K562 (cell line): ENCODE data around the gene LCE3E. TPM values are rescaled to one million over a fixed set of nuclear protein-coding genes. Genes with fewer than 3 reads are reported as not detected.
"Not testable (repeated sequence)": the region's sequence is repeated elsewhere in the genome, so short reads cannot be mapped to it uniquely, and the experiment has no call there.

Source experiments
- ATAC-seq: fragments of 200-7000 bp; cut with Tn5 transposase; 3 replicates; pipeline ENCODE4 v1.9.1; 2020; ENCODE audit warnings: moderate library complexity
- BruUV-seq: library from RNA; stranded (reverse); fragments of 400-500 nt; replicated peaks from 2 replicates; lab custom pipeline; 2021; lab: Mats Ljungman, UMichigan
- CTCF ChIA-PET: fragments of 300-600 bp; formaldehyde crosslinking; extraction: SDS; loops from one replicate; lab custom pipeline; 2021; ENCODE audit warnings: low intra/inter-chr PET ratio; lab: Yijun Ruan, JAX
- POLR2A ChIA-PET: fragments of 300-600, 350-650 bp; sonication (Branson Sonifier 250); formaldehyde crosslinking; extraction: SDS; loops from one replicate; lab custom pipeline; 2021; ENCODE audit warnings: antibody characterized with exemption, inconsistent platforms; lab: Yijun Ruan, JAX
- DNase-seq, 4 experiments: peaks; one replicate each; pipeline versions ENCODE4 v3.0.0 to v3.0.0-alpha.2; 2011 to 2018; ENCODE audit warnings: low spot score in 3 of 4, mixed read lengths in 3 of 4; ENCODE audit errors: extremely low read depth in 1 of 4
- FAIRE-seq: peaks from 2 replicates; lab custom pipeline; 2011; peaks lifted over from hg19 to GRCh38; lab: Jason Lieb, UNC
- H2AFZ ChIP-seq: 2 replicates; pipeline ENCODE4 v1.6.0; 2011; ENCODE audit warnings: low read depth, low read length, control low read depth, inconsistent platforms
- H3K27ac ChIP-seq: fragments of 200-600 bp; 3 replicates; pipeline ENCODE4 v1.8.0; 2011; ENCODE audit warnings: low read depth, mild to moderate bottlenecking, control low read depth, inconsistent platforms, low read length, moderate library complexity, mixed read lengths; ENCODE audit errors: extremely low read depth
- H3K27me3 ChIP-seq, 2 experiments: fragments of 300-600 bp in 1 of 2; 2 replicates in 1 of 2; 3 replicates in 1 of 2; pipeline versions ENCODE4 v1.6.0 to v1.8.0; 2011; ENCODE audit warnings: inconsistent platforms in 2 of 2, low read length in 2 of 2, mild to moderate bottlenecking in 1 of 2, mixed read lengths in 1 of 2, moderate library complexity in 1 of 2; ENCODE audit not compliant: control insufficient read depth in 2 of 2, insufficient read depth in 2 of 2
- H3K36me3 ChIP-seq: fragments of 300-600 bp; 3 replicates; pipeline ENCODE4 v1.8.0; 2011; ENCODE audit warnings: mild to moderate bottlenecking, low read length, inconsistent platforms; ENCODE audit not compliant: control insufficient read depth, insufficient read depth
- H3K4me1 ChIP-seq, 2 experiments: fragments of 200-600 bp in 1 of 2; replicated peaks in 1 of 2; 2 replicates in 1 of 2; 3 replicates in 1 of 2; pipeline versions ENCODE4 v1.5.1 to v1.8.0; 2011; ENCODE audit warnings: inconsistent platforms in 2 of 2, low read length in 2 of 2, mild to moderate bottlenecking in 1 of 2, mixed read lengths in 1 of 2, moderate library complexity in 1 of 2; ENCODE audit not compliant: control insufficient read depth in 2 of 2, insufficient read depth in 2 of 2
- H3K4me2 ChIP-seq: 2 replicates; pipeline ENCODE4 v1.6.1; 2011; ENCODE audit warnings: low read length, control low read depth, inconsistent platforms, mixed read lengths; ENCODE audit not compliant: insufficient read depth
- H3K4me3 ChIP-seq: fragments of 200-600 bp; sonication (generic), shearing (Covaris generic); 2 replicates; pipeline ENCODE4 v1.5.1; 2016; ENCODE audit warnings: control low read depth, inconsistent platforms
- H3K79me2 ChIP-seq: fragments of 200-600 bp; 3 replicates; pipeline ENCODE4 v1.8.0; 2011; ENCODE audit warnings: low read length, inconsistent platforms; ENCODE audit not compliant: control insufficient read depth, insufficient read depth
- H3K9ac ChIP-seq, 2 experiments: 2 replicates each; pipeline versions ENCODE4 v1.6.0 to v1.6.1; 2011; ENCODE audit warnings: low read depth in 2 of 2, low read length in 2 of 2, control low read depth in 1 of 2, inconsistent platforms in 1 of 2, mild to moderate bottlenecking in 1 of 2, mixed read lengths in 1 of 2; ENCODE audit not compliant: insufficient read depth in 1 of 2
- H3K9me1 ChIP-seq: one replicate; pipeline ENCODE4 v1.6.0; 2011; ENCODE audit warnings: inconsistent platforms, mild to moderate bottlenecking, low read length, moderate library complexity; ENCODE audit not compliant: control insufficient read depth, insufficient read depth
- H3K9me3 ChIP-seq: replicated peaks from 2 replicates; pipeline ENCODE4 v1.5.1; 2011; ENCODE audit warnings: low read depth, low read length, inconsistent platforms; ENCODE audit not compliant: control insufficient read depth, insufficient read depth
- H4K20me1 ChIP-seq: replicated peaks from 2 replicates; pipeline ENCODE4 v1.6.1; 2011; ENCODE audit warnings: low read length, inconsistent platforms, mixed read lengths; ENCODE audit not compliant: control insufficient read depth, insufficient read depth
- BCL6 ChIP-seq: fragments of 250-450 bp; sonication (Bioruptor Pico); IDR thresholded peaks from 2 replicates; pipeline ENCODE4 v1.4.0; 2020
- CSDE1 ChIP-seq, 2 experiments: fragments of 450-650 bp; IDR thresholded peaks; 2 replicates each; pipeline ENCODE4 v1.6.1; 2016; ENCODE audit warnings: mild to moderate bottlenecking in 1 of 2
- KDM4B ChIP-seq, 2 experiments: fragments of 450-650 bp in 1 of 2; sonication (generic) in 1 of 2; IDR thresholded peaks; 2 replicates each; pipeline ENCODE4 v1.6.1; 2016 to 2017; ENCODE audit warnings: borderline replicate concordance in 2 of 2, antibody characterized with exemption in 1 of 2, low read depth in 1 of 2, mild to moderate bottlenecking in 1 of 2
- MEIS2 ChIP-seq: fragments of 450-650 bp; IDR thresholded peaks from 2 replicates; pipeline ENCODE4 v1.6.1; 2014; ENCODE audit warnings: mild to moderate bottlenecking; ENCODE audit not compliant: partially characterized antibody
- NUFIP1 ChIP-seq: fragments of 450-650 bp; IDR thresholded peaks from 2 replicates; pipeline ENCODE4 v1.6.1; 2018; ENCODE audit not compliant: partially characterized antibody
- PHF20 ChIP-seq: fragments of 450-650 bp; IDR thresholded peaks from 2 replicates; pipeline ENCODE4 v1.6.1; 2018; ENCODE audit not compliant: partially characterized antibody
- ZBTB7A ChIP-seq: IDR thresholded peaks from 2 replicates; pipeline ENCODE4 v1.6.1; 2011; ENCODE audit warnings: low read depth, mild to moderate bottlenecking, low read length, moderate library complexity, borderline replicate concordance; ENCODE audit not compliant: control insufficient read depth
- ZNF239 ChIP-seq: fragments of 250-450 bp; sonication (Bioruptor Pico); IDR thresholded peaks from 2 replicates; pipeline ENCODE4 v1.4.0; 2020; ENCODE audit warnings: mild to moderate bottlenecking
- ZNF253 ChIP-seq: fragments of 250-450 bp; sonication (Bioruptor Pico); conservative IDR thresholded peaks from 2 replicates; pipeline ENCODE4 v1.6.1; 2021; ENCODE audit warnings: mild to moderate bottlenecking
- WGBS: fragments of 100-300 bp; shearing (Covaris generic); methylation state at CpG from one replicate; pipeline ENCODE4 v1.1.6; 2016; ENCODE audit warnings: low coverage, mixed read lengths; ENCODE audit not compliant: insufficient coverage; ENCODE audit errors: missing lambda C conversion rate; 5-methylcytosine and 5-hydroxymethylcytosine counted together
- in situ Hi-C: fragments of 300-500 bp; cut with MboI; formaldehyde crosslinking; loops from 4 replicates; pipeline ENCODE4 v1.15.0; 2018; ENCODE audit warnings: inconsistent platforms, mixed read lengths
- intact Hi-C: fragments of 100-400 bp; cut with micrococcal nuclease; formaldehyde crosslinking; loops from 2 replicates; pipeline ENCODE4 v1.14.2; 2022
- polyA plus RNA-seq, 8 experiments: library from polyadenylated mRNA; depleted of rRNA in 4 of 8; stranded (reverse) in 5 of 8; unstranded in 3 of 8; fragments of >200 nt; fragmentation: Nextera tagmentation in 2 of 8; fragmentation: Illumina TruSeq in 1 of 8; extraction: Ambion mirVana in 2 of 8; extraction: Trizol in 1 of 8; gene quantifications; 2 replicates each; pipeline versions ENCODE4 v1.2.1 to v1.2.3, GENCODE V29; 2011 to 2014; ENCODE audit warnings: inconsistent platforms in 1 of 8, missing spikeins in 1 of 8
- total RNA-seq, 7 experiments: library from RNA; depleted of rRNA in 6 of 7; stranded (reverse); fragments of >200 nt in 6 of 7; fragmentation: Illumina TruSeq in 2 of 7; extraction: Trizol in 2 of 7; gene quantifications; 2 replicates each; pipeline versions ENCODE4 v1.2.1 to v1.2.3, GENCODE V29; 2011 to 2021; ENCODE audit warnings: low replicate concordance in 1 of 7
- TF ChIP-seq, protein P1 (sequence below), 2 experiments: IDR thresholded peaks; 2 replicates each; pipeline ENCODE4 v1.6.1; 2012; ENCODE audit warnings: improper control_type of control experiment in 2 of 2, low read depth in 2 of 2, low read length in 2 of 2, borderline replicate concordance in 1 of 2
- TF ChIP-seq, protein P2 (sequence below): fragments of 250-450 bp; sonication (Bioruptor Pico); IDR thresholded peaks from 2 replicates; pipeline ENCODE4 v1.4.0; 2020; ENCODE audit warnings: mild to moderate bottlenecking, moderate library complexity
- TF ChIP-seq, protein P3 (sequence below), 2 experiments: fragments of 450-650 bp in 1 of 2; sonication (generic) in 1 of 2; formaldehyde crosslinking; conservative IDR thresholded peaks; 2 replicates each; pipeline versions ENCODE4 v1.4.0 to v1.8.1; 2020 to 2022; ENCODE audit warnings: mild to moderate bottlenecking in 1 of 2, missing genetic modification reagents in 1 of 2

The LCE3E gene
- total and polyA plus RNA-seq, 9 of the 15 experiments (the other 6 are each of a cell fraction or from before 2014, with no cell fraction given), result not detected

DNA sequence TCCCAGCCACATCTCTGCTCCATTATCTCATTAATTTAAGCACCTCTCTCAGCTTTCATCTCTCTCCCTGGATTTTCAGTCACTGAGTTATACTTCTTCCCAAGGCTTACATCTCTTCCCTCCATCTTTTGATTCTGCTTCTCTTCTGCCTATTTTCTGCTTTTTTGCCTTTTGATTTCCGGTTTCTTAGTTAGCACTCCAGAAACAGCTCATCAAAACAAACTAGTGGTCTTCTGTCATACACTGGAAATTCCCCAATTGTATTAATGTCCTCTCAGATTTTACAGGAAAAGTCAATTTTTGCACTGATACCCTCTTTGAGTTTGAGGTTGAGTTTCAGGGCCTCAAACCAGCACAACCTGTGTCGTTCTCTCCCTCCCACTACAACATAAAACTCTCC, 1.5 kb downstream of the LCE3E start:
- in situ Hi-C loops, result no loop called here
- Histone ChIP-seq H2AFZ (no peak overlapping the region), H3K4me2 (no peak overlapping the region), H3K4me3 (no peak overlapping the region), H3K9me1 (no peaks in the 10 kb centered on the region), H3K4me1 (no peaks in the 10 kb centered on the region), H3K9ac (no peak overlapping the region), H3K79me2 (no peaks in the 10 kb centered on the region), H4K20me1 (no peaks in the 10 kb centered on the region), H3K9me3 (no peaks in the 10 kb centered on the region), H3K27me3 (no peaks in the 10 kb centered on the region; a peak in 1 of 5 replicates), H3K36me3 (no peaks in the 10 kb centered on the region), H3K27ac (no peak overlapping the region)
- WGBS, result 0% methylated on average over 2 of the region's 2 CpGs
- BruUV-seq, result no TSS peak
- intact Hi-C loops, result no loop called here
- TF ChIP-seq MEIS2 (no peak), BCL6 (CRISPR knock-in tag) (no peak), CSDE1 (IDR thresholded peaks at IDR 0.05) (no peak), ZNF253 (no peak), KDM4B (IDR thresholded peaks at IDR 0.05; ENCODE audit: borderline replicate concordance in 2 of 2, low read depth in 1 of 2) (no peak), NUFIP1 (no peak), ZBTB7A (no peak), PHF20 (no peak), ZNF239 (CRISPR knock-in tag) (no peak)
- TF ChIP-seq, protein P1, sequence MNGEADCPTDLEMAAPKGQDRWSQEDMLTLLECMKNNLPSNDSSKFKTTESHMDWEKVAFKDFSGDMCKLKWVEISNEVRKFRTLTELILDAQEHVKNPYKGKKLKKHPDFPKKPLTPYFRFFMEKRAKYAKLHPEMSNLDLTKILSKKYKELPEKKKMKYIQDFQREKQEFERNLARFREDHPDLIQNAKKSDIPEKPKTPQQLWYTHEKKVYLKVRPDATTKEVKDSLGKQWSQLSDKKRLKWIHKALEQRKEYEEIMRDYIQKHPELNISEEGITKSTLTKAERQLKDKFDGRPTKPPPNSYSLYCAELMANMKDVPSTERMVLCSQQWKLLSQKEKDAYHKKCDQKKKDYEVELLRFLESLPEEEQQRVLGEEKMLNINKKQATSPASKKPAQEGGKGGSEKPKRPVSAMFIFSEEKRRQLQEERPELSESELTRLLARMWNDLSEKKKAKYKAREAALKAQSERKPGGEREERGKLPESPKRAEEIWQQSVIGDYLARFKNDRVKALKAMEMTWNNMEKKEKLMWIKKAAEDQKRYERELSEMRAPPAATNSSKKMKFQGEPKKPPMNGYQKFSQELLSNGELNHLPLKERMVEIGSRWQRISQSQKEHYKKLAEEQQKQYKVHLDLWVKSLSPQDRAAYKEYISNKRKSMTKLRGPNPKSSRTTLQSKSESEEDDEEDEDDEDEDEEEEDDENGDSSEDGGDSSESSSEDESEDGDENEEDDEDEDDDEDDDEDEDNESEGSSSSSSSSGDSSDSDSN (IDR thresholded peaks at IDR 0.05; ENCODE audit: borderline replicate concordance in 1 of 2, low read depth in 2 of 2, low read length in 2 of 2), result no peak
- TF ChIP-seq, protein P2, sequence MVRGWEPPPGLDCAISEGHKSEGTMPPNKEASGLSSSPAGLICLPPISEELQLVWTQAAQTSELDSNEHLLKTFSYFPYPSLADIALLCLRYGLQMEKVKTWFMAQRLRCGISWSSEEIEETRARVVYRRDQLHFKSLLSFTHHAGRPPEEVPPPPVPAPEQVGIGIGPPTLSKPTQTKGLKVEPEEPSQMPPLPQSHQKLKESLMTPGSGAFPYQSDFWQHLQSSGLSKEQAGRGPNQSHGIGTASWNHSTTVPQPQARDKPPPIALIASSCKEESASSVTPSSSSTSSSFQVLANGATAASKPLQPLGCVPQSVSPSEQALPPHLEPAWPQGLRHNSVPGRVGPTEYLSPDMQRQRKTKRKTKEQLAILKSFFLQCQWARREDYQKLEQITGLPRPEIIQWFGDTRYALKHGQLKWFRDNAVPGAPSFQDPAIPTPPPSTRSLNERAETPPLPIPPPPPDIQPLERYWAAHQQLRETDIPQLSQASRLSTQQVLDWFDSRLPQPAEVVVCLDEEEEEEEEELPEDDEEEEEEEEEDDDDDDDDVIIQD (CRISPR knock-in tag), result no peak
- TF ChIP-seq, protein P3, sequence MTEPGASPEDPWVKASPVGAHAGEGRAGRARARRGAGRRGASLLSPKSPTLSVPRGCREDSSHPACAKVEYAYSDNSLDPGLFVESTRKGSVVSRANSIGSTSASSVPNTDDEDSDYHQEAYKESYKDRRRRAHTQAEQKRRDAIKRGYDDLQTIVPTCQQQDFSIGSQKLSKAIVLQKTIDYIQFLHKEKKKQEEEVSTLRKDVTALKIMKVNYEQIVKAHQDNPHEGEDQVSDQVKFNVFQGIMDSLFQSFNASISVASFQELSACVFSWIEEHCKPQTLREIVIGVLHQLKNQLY (CRISPR knock-in tag; conservative IDR thresholded peaks at IDR 0.05), result no peak
- ATAC-seq, result no peak
- POLR2A ChIA-PET, result no interaction called here
- no peak for DNase-seq
- no peak for FAIRE-seq
- CTCF ChIA-PET, result no interaction called here

DNA sequence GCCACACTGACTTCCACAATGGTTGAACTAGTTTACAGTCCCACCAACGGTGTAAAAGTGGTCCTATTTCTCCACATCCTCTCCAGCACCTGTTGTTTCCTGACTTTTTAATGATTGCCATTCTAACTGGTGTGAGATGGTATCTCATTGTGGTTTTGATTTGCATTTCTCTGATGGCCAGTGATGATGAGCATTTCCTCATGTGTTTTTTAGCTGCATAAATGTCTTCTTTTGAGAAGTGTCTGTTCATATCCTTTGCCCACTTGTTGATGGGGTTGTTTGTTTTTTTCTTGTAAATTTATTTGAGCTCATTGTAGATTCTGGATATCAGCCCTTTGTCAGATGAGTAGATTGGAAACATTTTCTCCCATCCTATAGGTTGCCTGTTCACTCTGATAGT, 18.2 kb downstream of the LCE3E start:
- H3K9ac ChIP-seq, H4K20me1 ChIP-seq, H3K27me3 ChIP-seq, FAIRE-seq, H3K4me3 ChIP-seq, H2AFZ ChIP-seq, in situ Hi-C loops, H3K4me1 ChIP-seq, H3K36me3 ChIP-seq, H3K9me1 ChIP-seq, H3K9me3 ChIP-seq, BruUV-seq, intact Hi-C loops, CTCF ChIA-PET, H3K79me2 ChIP-seq, DNase-seq, H3K4me2 ChIP-seq, ATAC-seq, H3K27ac ChIP-seq, POLR2A ChIA-PET: not testable (repeated sequence)
- no CpG with 5 or more reads among the region's 1 CpG for WGBS
